Bladder microvascular endothelial cell (primary cell): ENCODE data around the gene ALDH16A1. TPM values are rescaled to one million over a fixed set of nuclear protein-coding genes. Genes with fewer than 3 reads are reported as not detected.

Experiments used
- total RNA-seq: library from RNA; depleted of rRNA; stranded (reverse); fragments of >200 nt; gene quantifications from 2 replicates; pipeline ENCODE4 v1.2.3, GENCODE V29; 2014

ALDH16A1 gene
- total RNA-seq: 30.3 and 50.7 TPM in 2 replicates

DNA sequence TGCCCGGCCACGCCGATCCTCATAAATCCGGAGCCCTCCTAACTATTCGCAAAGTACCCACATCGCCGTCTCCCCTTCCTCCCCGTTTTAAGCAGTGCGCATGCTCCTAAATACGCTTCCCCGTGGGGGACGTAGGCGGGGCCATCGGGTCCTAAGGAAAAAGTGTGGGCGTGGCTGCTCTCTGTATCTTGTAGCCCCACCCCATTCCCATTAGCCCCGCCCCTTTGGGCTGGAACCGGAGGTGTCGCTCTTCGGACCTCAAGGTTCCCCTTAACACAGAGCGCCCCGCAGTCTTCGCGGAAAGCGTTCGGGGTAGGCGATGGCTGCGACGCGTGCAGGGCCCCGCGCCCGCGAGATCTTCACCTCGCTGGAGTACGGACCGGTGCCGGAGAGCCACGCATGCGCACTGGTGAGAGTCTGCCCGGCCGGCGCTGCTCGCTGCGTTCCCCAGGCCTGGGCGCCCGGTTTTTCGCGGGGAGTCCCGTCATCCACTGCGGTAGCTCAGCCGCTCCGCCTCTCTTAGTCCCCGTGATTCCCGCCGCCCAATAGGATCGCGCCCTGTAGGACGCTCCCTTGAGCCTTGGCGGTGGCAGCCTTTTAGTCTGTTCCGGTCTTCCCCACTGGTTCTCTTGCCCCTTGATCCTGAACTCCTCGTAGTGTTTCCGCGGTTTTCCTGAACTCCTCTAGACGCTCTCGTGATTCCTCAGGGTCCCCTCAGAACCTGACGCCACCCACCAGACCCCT, at the start of gene ALDH16A1:
TSS of gene ALDH16A1 (plus strand) at position 213 of the 744 bp plus-strand sequence. CDS start at position 320, 107 bp downstream.

DNA sequence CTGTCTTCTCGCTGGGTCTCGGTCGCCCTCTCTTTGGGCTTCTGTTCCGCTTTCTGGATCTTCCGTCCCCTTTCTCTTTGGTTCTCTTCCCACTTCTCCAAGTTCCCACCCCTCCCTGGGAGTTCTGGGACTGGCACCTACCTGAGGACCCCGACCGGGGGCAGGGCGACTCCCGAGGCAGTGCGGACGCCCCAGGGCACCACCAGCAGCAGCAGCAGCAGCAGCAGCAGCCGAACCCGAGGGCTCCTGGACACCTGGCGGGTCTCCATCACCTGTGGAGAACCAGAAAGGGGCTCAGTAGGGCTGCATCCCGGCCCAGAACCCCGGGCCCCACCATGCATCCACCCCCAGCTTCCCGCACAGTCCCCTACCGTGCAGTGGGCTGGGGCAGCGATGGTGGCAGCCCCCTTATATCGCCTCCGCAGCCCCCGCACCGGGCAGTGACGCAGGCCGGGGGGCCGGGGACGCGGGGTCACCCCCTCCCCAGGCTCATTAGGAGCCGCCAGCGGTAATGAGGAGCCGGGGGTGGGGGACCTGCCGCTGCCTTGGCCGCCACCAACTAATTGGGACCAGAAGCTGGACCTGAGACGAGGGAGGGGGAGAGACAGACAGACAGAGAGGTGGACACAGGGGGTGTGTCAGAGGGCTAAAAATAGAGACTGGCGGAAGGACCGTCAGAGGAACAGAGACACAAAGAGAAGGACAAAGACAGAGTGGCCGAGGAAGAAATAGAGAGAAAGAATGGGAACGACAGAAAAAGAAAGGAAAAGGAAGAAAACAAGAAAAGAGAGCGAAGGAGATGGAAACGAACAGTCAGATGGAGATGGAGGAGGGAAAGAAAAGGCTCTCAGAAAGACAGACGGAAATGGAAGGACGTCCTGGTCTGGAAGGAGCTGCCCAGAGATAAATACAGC, 29.7 kb upstream of the ALDH16A1 start, which contains the start of gene PTH2:
TSS of gene PTH2 (minus strand) at position 371 of the 914 bp plus-strand sequence. CDS start at position 269, 102 bp downstream.

GRCh38 chr19:49425178-49425577, 27.8 kb upstream of the ALDH16A1 start, which contains the start of gene GFY:
Gene GFY, plus strand, starts transcription at chr19:49425388. Its CDS starts 1,043 bp downstream, at chr19:49426431.

GRCh38 chr19:49441210-49441959, 11.6 kb upstream of the ALDH16A1 start, which contains the start of gene SLC17A7:
Gene SLC17A7, minus strand, starts transcription at chr19:49441527. Its CDS starts 148 bp downstream, at chr19:49441379.

DNA sequence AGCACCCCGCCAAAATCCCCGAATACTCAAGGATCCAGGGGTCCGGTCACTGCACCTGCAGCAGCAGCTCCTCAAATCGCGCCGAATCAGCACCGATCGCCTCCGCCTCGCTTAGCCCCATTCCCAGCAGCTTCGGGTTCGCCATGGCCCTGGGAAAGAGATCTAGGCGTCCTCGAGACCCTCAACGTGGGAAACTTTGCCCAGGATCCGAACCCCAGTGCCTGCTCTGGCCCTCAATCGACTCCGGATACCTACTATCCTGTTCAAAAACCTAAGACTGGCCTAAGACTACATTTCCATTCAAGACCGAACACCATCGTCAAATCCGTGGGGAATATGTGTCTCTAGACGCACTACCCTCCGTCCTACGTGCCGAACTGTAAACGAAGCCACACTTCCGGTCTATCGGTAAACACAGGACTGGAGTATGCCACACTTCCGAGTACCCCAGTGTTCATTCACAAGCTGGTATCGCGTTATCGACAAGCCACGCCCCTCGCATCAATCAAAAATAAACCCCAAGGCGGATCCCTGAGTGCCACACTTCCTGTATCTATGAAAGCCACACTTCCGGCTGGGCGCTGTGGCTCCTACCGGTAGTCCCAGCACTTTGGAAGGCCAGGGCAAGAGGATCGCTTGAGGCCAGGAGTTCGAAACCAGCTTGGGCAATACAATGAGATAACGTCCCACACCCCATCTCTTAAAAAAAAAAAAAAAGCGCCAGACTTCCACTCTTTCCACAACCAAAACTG, 1.4 kb upstream of the ALDH16A1 start, which contains the start of gene PIH1D1:
TSS of gene PIH1D1 (minus strand) at position 385 of the 752 bp plus-strand sequence. CDS start at position 145, 240 bp downstream.

DNA sequence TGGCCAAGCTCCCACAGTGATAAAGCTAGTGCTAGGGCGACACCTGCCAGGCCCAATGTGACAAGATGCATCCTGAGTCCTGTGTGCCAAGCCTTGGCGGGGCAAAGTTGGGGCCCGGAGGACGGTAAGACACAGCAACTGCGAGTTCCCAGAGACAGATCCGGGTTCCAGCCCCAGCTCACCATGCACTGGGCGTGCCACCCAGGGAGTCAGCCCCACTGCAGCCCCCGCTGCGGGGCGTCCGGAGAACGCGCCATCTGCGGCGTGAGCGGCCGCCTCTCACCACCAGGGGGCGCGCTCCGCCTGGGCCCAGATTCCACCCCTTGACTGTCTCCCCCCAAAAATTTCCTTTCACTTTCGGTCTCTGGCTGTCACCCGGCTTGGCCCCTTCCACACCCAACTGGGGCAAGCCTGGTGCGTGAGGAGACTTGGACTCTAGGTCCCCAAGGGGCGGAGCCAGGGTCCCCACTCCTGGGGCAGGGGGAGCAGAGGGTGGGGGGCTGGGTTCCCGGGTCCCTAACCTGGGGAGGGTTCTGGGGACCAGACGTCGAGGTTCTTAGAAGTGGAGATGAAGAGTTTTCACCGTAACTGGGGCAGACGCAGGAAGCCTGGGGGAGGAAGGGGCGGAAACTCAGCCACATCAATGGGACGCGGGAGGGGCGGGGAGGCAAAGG, 21.0 kb downstream of the ALDH16A1 start, which contains the start of gene FLT3LG:
TSS of gene FLT3LG (plus strand) at position 348 of the 674 bp plus-strand sequence. CDS start 425 bp downstream, outside the sequence.

GRCh38 chr19:49487277-49488045, 34.4 kb downstream of the ALDH16A1 start, which contains the start of gene RPL13A:
Gene RPL13A, plus strand, starts transcription at chr19:49487608. Its CDS starts 22 bp downstream, at chr19:49487630.

Other genes starting within 250 kb of the ALDH16A1 start
- under 0.01 and 0.63 TPM in 2 replicates for gene SLC6A16, start 128.0 kb upstream of the ALDH16A1 start, total RNA-seq
- gene CD37, start 117.8 kb upstream of the ALDH16A1 start, total RNA-seq: not detected in 2 replicates
- 35.9 and 51.0 TPM in 2 replicates for gene TEAD2, start 90.8 kb upstream of the ALDH16A1 start, total RNA-seq
- 0.31 TPM in 1 of 2 replicates, not detected in the other for gene DKKL1, start 89.3 kb upstream of the ALDH16A1 start, total RNA-seq
- not detected in 2 replicates for gene KASH5, start 65.0 kb upstream of the ALDH16A1 start, total RNA-seq
- not detected in 2 replicates for gene PTH2, start 29.8 kb upstream of the ALDH16A1 start, total RNA-seq
- gene GFY, start 27.8 kb upstream of the ALDH16A1 start, total RNA-seq: not detected in 2 replicates
- 0.16 and 0.19 TPM in 2 replicates for gene SLC17A7, start 11.7 kb upstream of the ALDH16A1 start, total RNA-seq
- 110 and 142 TPM in 2 replicates for gene PIH1D1, start 1.4 kb upstream of the ALDH16A1 start, total RNA-seq
- gene FLT3LG, start 21.0 kb downstream of the ALDH16A1 start, total RNA-seq: 1.3 and 2.0 TPM in 2 replicates
- gene RPL13A, start 34.4 kb downstream of the ALDH16A1 start, total RNA-seq: 2,122 and 2,841 TPM in 2 replicates
- 2,665 and 3,458 TPM in 2 replicates for gene RPS11, start 43.2 kb downstream of the ALDH16A1 start, total RNA-seq
- 60.9 and 92.8 TPM in 2 replicates for gene FCGRT, start 59.4 kb downstream of the ALDH16A1 start, total RNA-seq
- gene RCN3, start 74.8 kb downstream of the ALDH16A1 start, total RNA-seq: 10.5 and 15.2 TPM in 2 replicates
- gene NOSIP, start 127.3 kb downstream of the ALDH16A1 start, total RNA-seq: 126 and 136 TPM in 2 replicates
- 2.6 and 3.7 TPM in 2 replicates for gene PRRG2, start 128.1 kb downstream of the ALDH16A1 start, total RNA-seq
- gene PRR12, start 138.0 kb downstream of the ALDH16A1 start, total RNA-seq: 2.3 and 4.5 TPM in 2 replicates
- 22.3 and 30.3 TPM in 2 replicates for gene RRAS, start 186.9 kb downstream of the ALDH16A1 start, total RNA-seq
- gene SCAF1, start 189.0 kb downstream of the ALDH16A1 start, total RNA-seq: 8.3 and 20.1 TPM in 2 replicates
- gene IRF3, start 212.6 kb downstream of the ALDH16A1 start, total RNA-seq: 65.2 and 71.7 TPM in 2 replicates
- gene BCL2L12, start 212.7 kb downstream of the ALDH16A1 start, total RNA-seq: 4.5 and 7.0 TPM in 2 replicates
- gene PRMT1, start 224.0 kb downstream of the ALDH16A1 start, total RNA-seq: 400 and 451 TPM in 2 replicates
- gene ADM5, start 236.4 kb downstream of the ALDH16A1 start, total RNA-seq: 0.63 and 3.2 TPM in 2 replicates
- gene CPT1C, start 237.9 kb downstream of the ALDH16A1 start, total RNA-seq: 22.8 and 24.9 TPM in 2 replicates